IMR-90 (cell line): ENCODE results near the gene LTN1. TPM values are rescaled to one million over a fixed set of nuclear protein-coding genes. Genes with fewer than 3 reads are reported as not detected.

Experiments used
- ATAC-seq: fragments of 200-7000 bp; cut with Tn5 transposase; 2 replicates; pipeline ENCODE4 v1.9.1; 2020; ENCODE audit warnings: low read depth, mild to moderate bottlenecking, moderate library complexity
- BruUV-seq: library from RNA; stranded (reverse); fragments of 400-500 nt; replicated peaks from 2 replicates; lab custom pipeline; 2021; lab: Mats Ljungman, UMichigan
- CTCF ChIA-PET: fragments of 300-600 bp; formaldehyde crosslinking; extraction: SDS; loops from one replicate; lab custom pipeline; 2021; ENCODE audit warnings: antibody characterized with exemption; lab: Yijun Ruan, JAX
- POLR2A ChIA-PET: fragments of 300-600 bp; sonication (Branson Sonifier 250); formaldehyde crosslinking; loops from one replicate; lab custom pipeline; 2022; ENCODE audit warnings: antibody characterized with exemption; ENCODE audit not compliant: unreplicated experiment; lab: Charles Lee
- DNase-seq: peaks from one replicate; pipeline ENCODE4 v3.0.0; 2013
- H2AFZ ChIP-seq: replicated peaks from 2 replicates; pipeline ENCODE3; 2013; ENCODE audit warnings: low read length, mild to moderate bottlenecking; ENCODE audit not compliant: poor library complexity
- H2AK5ac ChIP-seq: 2 replicates; pipeline ENCODE4 v1.6.1; 2013; ENCODE audit warnings: low read depth, low read length, inconsistent platforms
- H2AK9ac ChIP-seq: replicated peaks from 2 replicates; pipeline ENCODE3; 2013; ENCODE audit warnings: mild to moderate bottlenecking, low read depth, low read length, moderate library complexity; ENCODE audit not compliant: poor library complexity
- H2BK120ac ChIP-seq: 2 replicates; pipeline ENCODE4 v1.6.1; 2013; ENCODE audit warnings: low read depth, low read length, inconsistent platforms
- H2BK15ac ChIP-seq: 3 replicates; pipeline ENCODE4 v1.6.1; 2013; ENCODE audit warnings: low read depth, low read length, inconsistent platforms
- H2BK20ac ChIP-seq: 2 replicates; pipeline ENCODE4 v1.6.1; 2013; ENCODE audit warnings: low read depth, mild to moderate bottlenecking, inconsistent platforms, low read length, moderate library complexity
- H2BK5ac ChIP-seq: 2 replicates; pipeline ENCODE4 v1.6.1; 2013; ENCODE audit warnings: mild to moderate bottlenecking, low read depth, low read length, inconsistent platforms; ENCODE audit not compliant: poor library complexity, severe bottlenecking
- H3K14ac ChIP-seq: replicated peaks from 2 replicates; pipeline ENCODE4 v1.6.1; 2013; ENCODE audit warnings: low read depth, low read length, inconsistent platforms
- H3K18ac ChIP-seq: 2 replicates; pipeline ENCODE4 v1.6.1; 2013; ENCODE audit warnings: low read depth, low read length, control low read depth
- H3K23ac ChIP-seq: 2 replicates; pipeline ENCODE4 v1.6.1; 2013; ENCODE audit warnings: low read depth, low read length, inconsistent platforms
- H3K27ac ChIP-seq: 2 replicates; pipeline ENCODE4 v1.5.1; 2013; ENCODE audit warnings: mild to moderate bottlenecking, control low read depth, low read length; ENCODE audit not compliant: insufficient read depth
- H3K27me3 ChIP-seq: 2 replicates; pipeline ENCODE4 v1.6.1; 2013; ENCODE audit warnings: low read length; ENCODE audit not compliant: control insufficient read depth, insufficient read depth
- H3K36me3 ChIP-seq: 2 replicates; pipeline ENCODE4 v1.6.1; 2013; ENCODE audit warnings: low read length, mixed read lengths; ENCODE audit not compliant: control insufficient read depth, insufficient read depth
- H3K4ac ChIP-seq: 2 replicates; pipeline ENCODE4 v1.6.1; 2013; ENCODE audit warnings: low read depth, low read length, inconsistent platforms
- H3K4me1 ChIP-seq: 2 replicates; pipeline ENCODE4 v1.6.1; 2013; ENCODE audit warnings: low read length, mixed read lengths; ENCODE audit not compliant: control insufficient read depth, insufficient read depth
- H3K4me2 ChIP-seq: 2 replicates; pipeline ENCODE4 v1.6.1; 2013; ENCODE audit warnings: low read depth, mild to moderate bottlenecking, control low read depth, low read length, moderate library complexity
- H3K4me3 ChIP-seq: 2 replicates; pipeline ENCODE4 v1.5.1; 2013; ENCODE audit warnings: low read depth, mild to moderate bottlenecking, control low read depth, low read length, moderate library complexity; ENCODE audit not compliant: insufficient read depth
- H3K56ac ChIP-seq: 2 replicates; pipeline ENCODE4 v1.6.1; 2013; ENCODE audit warnings: low read length, inconsistent platforms; ENCODE audit not compliant: insufficient read depth; ENCODE audit errors: extremely low read depth
- H3K79me1 ChIP-seq, 2 experiments: 2 replicates each; pipeline ENCODE4 v1.6.1; 2013; ENCODE audit warnings: low read length in 2 of 2, inconsistent platforms in 1 of 2, low read depth in 1 of 2
- H3K9ac ChIP-seq: 2 replicates; pipeline ENCODE4 v1.6.1; 2013; ENCODE audit warnings: low read depth, low read length, control low read depth
- H3K9me1 ChIP-seq: 2 replicates; pipeline ENCODE4 v1.6.1; 2013; ENCODE audit warnings: low read length, inconsistent platforms; ENCODE audit not compliant: insufficient read depth
- H3K9me3 ChIP-seq: 2 replicates; pipeline ENCODE4 v1.6.1; 2013; ENCODE audit warnings: low read length; ENCODE audit not compliant: control insufficient read depth, insufficient read depth
- H4K20me1 ChIP-seq: 2 replicates; pipeline ENCODE4 v1.6.1; 2013; ENCODE audit warnings: low read length, inconsistent platforms; ENCODE audit not compliant: insufficient read depth
- H4K5ac ChIP-seq: 2 replicates; pipeline ENCODE4 v1.6.1; 2013; ENCODE audit warnings: mild to moderate bottlenecking, low read depth, low read length, control low read depth
- H4K8ac ChIP-seq, 2 experiments: 2 replicates each; pipeline ENCODE4 v1.6.1; 2013; ENCODE audit warnings: low read depth in 2 of 2, low read length in 2 of 2, control low read depth in 1 of 2, inconsistent platforms in 1 of 2
- H4K91ac ChIP-seq: 2 replicates; pipeline ENCODE4 v1.6.1; 2013; ENCODE audit warnings: low read depth, low read length, inconsistent platforms; ENCODE audit not compliant: insufficient read depth
- CEBPB ChIP-seq: IDR thresholded peaks from 2 replicates; pipeline ENCODE4 v1.6.1; 2012; ENCODE audit warnings: low read depth, low read length, improper control_type of control experiment
- RAD21 ChIP-seq: IDR thresholded peaks from 2 replicates; pipeline ENCODE4 v1.6.1; 2012; ENCODE audit warnings: low read length, improper control_type of control experiment
- WGBS, 2 experiments: methylation state at CpG; one replicate each; pipeline versions ENCODE4 v1.1.5 to v1.1.7; 2013; ENCODE audit warnings: missing lambda C conversion rate in 2 of 2; ENCODE audit not compliant: insufficient read length in 1 of 2; ENCODE audit errors: extremely low coverage in 2 of 2; 5-methylcytosine and 5-hydroxymethylcytosine counted together
- dilution Hi-C: fragments of 300-500 bp; cut with HindIII; formaldehyde crosslinking; loops from one replicate; pipeline ENCODE4 v1.14.3; 2018; ENCODE audit warnings: low sequenced_read_pairs; ENCODE audit not compliant: unreplicated experiment
- in situ Hi-C: fragments of 300-500 bp; cut with MboI; formaldehyde crosslinking; loops from 3 replicates; pipeline ENCODE4 v1.14.3; 2019; ENCODE audit warnings: low sequenced_read_pairs, inconsistent platforms, mixed read lengths
- intact Hi-C: fragments of 100-400 bp; cut with micrococcal nuclease; formaldehyde crosslinking; loops from 2 replicates; pipeline ENCODE4 v1.10.0; 2022
- polyA plus RNA-seq, 3 experiments: library from polyadenylated mRNA; depleted of rRNA; stranded (reverse); fragments of >200 nt; gene quantifications; 2 replicates each; pipeline ENCODE4 v1.2.3, GENCODE V29; 2012; ENCODE audit warnings: low replicate concordance in 1 of 3
- total RNA-seq: library from RNA; depleted of rRNA; stranded (reverse); fragments of >200 nt; gene quantifications from 2 replicates; pipeline ENCODE4 v1.2.3, GENCODE V29; 2012

Gene LTN1
- total and polyA plus RNA-seq, 2 of the 4 experiments (the other 2 are of a cell fraction): 6.7 to 35.5 TPM

GRCh38 chr21:28938726-28939125, 54.0 kb downstream of the LTN1 start:
- Histone ChIP-seq H3K4ac (no peak overlapping the region), H2BK20ac (no peak overlapping the region), H4K20me1 (no peaks in the 10 kb centered on the region), H3K27ac (no peak overlapping the region), H4K8ac (no peak overlapping the region), H3K9ac (no peak overlapping the region), H3K36me3 (peaks cover 11% of the 10 kb centered on the region), H2AFZ (no peak overlapping the region), H3K18ac (no peak overlapping the region), H3K4me2 (no peak overlapping the region), H3K14ac (no peak overlapping the region), H3K27me3 (no peaks in the 10 kb centered on the region), H3K4me3 (no peak overlapping the region), H3K4me1 (no peaks in the 10 kb centered on the region), H3K56ac (no peak overlapping the region), H2BK15ac (no peak overlapping the region), H4K91ac (no peak overlapping the region), H2BK5ac (no peak overlapping the region), H3K9me1 (no peaks in the 10 kb centered on the region), H4K5ac (no peak overlapping the region), H2BK120ac (no peak overlapping the region), H3K79me1 (no peaks in the 10 kb centered on the region), H3K23ac (no peak overlapping the region), H2AK9ac (no peak overlapping the region), H2AK5ac (no peak overlapping the region), H3K9me3 (no peaks in the 10 kb centered on the region)
- no peak for TF ChIP-seq RAD21
- 0 out of 2 replicates have a peak, but pooled peaks have one; percentile 5 for TF ChIP-seq CEBPB
- ChIA-PET POLR2A (interaction anchor here (0.8 kb wide), 1 partner anchor 194 kb away, joined by 4 read pairs; no protein-coding TSS in a partner anchor), CTCF (interaction anchor here (1.0 to 1.3 kb wide), 2 partner anchors 16 to 193 kb away, joined by 3 to 9 read pairs; no protein-coding TSS in a partner anchor)
- in situ Hi-C loops: loop anchor here (10.0 to 25.0 kb wide), 4 partner anchors 144 to 1226 kb away; no protein-coding TSS in a partner anchor
- no CpG with 5 or more reads among the region's 2 CpGs for WGBS, 2 experiments
- ATAC-seq (no peak), DNase-seq (no peak)
- dilution Hi-C loops: no loop called here
- intact Hi-C loops: no loop called here
- BruUV-seq: no TSS peak
